ENCODE results near the gene CLPTM1. TPM values are rescaled to one million over a fixed set of nuclear protein-coding genes. Genes with fewer than 3 reads are reported as not detected.

Gene CLPTM1
- total RNA-seq, 1 donor, result 29.1 TPM

GRCh38 chr19:45003485-45003884 lies 48.3 kb downstream of the CLPTM1 start:
- Histone ChIP-seq H3K27me3 (ENCODE audit: insufficient read depth, low read length) (no peaks in the 10 kb centered on the region), H3K4me1 (ENCODE audit: insufficient read depth, low read length) (peaks cover 16% of the 10 kb centered on the region), H3K9me3 (ENCODE audit: low read depth, low read length) (no peaks in the 10 kb centered on the region), H3K4me3 (ENCODE audit: low read length) (no peak overlapping the region)

DNA sequence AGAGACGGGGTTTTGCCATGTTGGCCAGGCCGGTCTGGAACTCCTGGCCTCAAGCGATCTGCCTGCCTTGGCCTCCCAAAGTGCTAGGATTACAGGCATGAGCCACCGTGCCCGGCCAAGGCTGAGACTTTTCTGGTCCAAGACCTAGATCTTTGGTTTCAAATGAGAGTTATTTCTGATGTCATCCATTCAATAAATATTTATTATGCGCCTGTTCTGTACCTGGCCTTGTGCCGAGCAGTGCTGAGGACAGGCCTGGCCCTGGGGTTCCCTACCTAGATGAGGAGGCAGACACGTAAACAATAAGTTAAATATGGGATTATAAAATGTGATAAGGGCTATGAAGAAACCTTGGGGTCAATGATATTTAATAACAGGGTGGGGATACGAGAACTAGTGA lies 50.6 kb downstream of the CLPTM1 start:
- Histone ChIP-seq H3K9me3 (ENCODE audit: low read depth, low read length) (no peaks in the 10 kb centered on the region), H3K4me3 (ENCODE audit: low read length) (no peak overlapping the region), H3K27me3 (ENCODE audit: insufficient read depth, low read length) (no peaks in the 10 kb centered on the region), H3K4me1 (ENCODE audit: insufficient read depth, low read length) (peaks cover 13% of the 10 kb centered on the region)

DNA sequence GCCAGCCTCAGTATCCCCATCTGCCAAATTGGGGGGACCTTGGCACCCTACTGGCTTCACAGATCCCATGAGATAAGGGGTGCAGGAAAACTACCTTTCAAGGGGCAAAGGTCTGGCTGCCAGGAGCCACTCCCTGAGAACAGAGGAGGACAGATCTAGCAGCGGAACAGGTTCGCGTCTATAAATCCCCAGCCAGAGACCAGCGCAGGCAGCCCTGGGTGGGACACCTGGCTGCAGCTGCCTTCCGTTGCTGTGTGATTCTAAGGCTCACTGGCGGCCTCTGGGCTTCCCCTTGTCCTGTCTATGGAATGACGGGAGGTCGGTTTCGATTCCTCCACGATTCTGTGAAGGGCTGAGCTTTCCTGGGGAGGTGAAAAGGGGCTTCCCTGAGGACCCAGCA lies 53.4 kb downstream of the CLPTM1 start:
- Histone ChIP-seq H3K4me3 (ENCODE audit: low read length) (no peak overlapping the region), H3K27me3 (ENCODE audit: insufficient read depth, low read length) (no peaks in the 10 kb centered on the region), H3K9me3 (ENCODE audit: low read depth, low read length) (no peaks in the 10 kb centered on the region), H3K4me1 (ENCODE audit: insufficient read depth, low read length) (no peaks in the 10 kb centered on the region)

GRCh38 chr19:45009625-45010255 lies 54.6 kb downstream of the CLPTM1 start:
- Histone ChIP-seq H3K4me1 (ENCODE audit: insufficient read depth, low read length) (no peaks in the 10 kb centered on the region), H3K9me3 (ENCODE audit: low read depth, low read length) (no peaks in the 10 kb centered on the region), H3K4me3 (ENCODE audit: low read length) (no peak overlapping the region), H3K27me3 (ENCODE audit: insufficient read depth, low read length) (no peaks in the 10 kb centered on the region)

DNA sequence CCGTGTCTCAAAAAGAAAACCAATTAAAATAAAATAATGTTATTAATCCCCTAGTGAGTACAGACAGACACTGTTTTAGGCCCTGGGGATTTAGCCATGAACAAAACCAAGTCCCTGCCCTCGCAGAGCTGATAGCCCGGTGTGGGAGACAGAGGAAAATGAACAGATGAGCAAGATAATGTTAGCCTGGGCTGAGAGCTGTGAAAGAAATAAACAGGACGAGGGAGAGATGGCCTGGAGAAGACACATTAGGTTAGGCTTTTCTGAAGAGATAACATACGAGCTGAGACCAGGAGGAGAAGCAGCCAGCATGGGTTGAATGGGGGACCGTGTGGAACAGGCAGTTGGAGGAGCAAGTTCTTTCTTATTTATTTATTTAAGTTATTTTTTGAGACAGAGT lies 55.1 kb downstream of the CLPTM1 start:
- Histone ChIP-seq H3K4me3 (ENCODE audit: low read length) (no peak overlapping the region), H3K9me3 (ENCODE audit: low read depth, low read length) (no peaks in the 10 kb centered on the region), H3K27me3 (ENCODE audit: insufficient read depth, low read length) (no peaks in the 10 kb centered on the region), H3K4me1 (ENCODE audit: insufficient read depth, low read length) (no peaks in the 10 kb centered on the region)

- H3K27me3 ChIP-seq (ENCODE audit: insufficient read depth, low read length), result no peaks in the 10 kb centered on the region
- no peaks in the 10 kb centered on the region for H3K9me3 ChIP-seq (ENCODE audit: low read depth, low read length)
- peaks cover 7% of the 10 kb centered on the region for H3K4me1 ChIP-seq (ENCODE audit: insufficient read depth, low read length)
- H3K4me3 ChIP-seq (ENCODE audit: low read length), result no peak overlapping the region
These were observed 56.8 kb downstream of the CLPTM1 start for GRCh38 chr19:45011959-45012358.

- no peak overlapping the region for H3K4me3 ChIP-seq (ENCODE audit: low read length)
- no peaks in the 10 kb centered on the region for H3K27me3 ChIP-seq (ENCODE audit: insufficient read depth, low read length)
- no peaks in the 10 kb centered on the region for H3K9me3 ChIP-seq (ENCODE audit: low read depth, low read length)
- H3K4me1 ChIP-seq (ENCODE audit: insufficient read depth, low read length), result peaks cover 9% of the 10 kb centered on the region
These were observed 61.5 kb downstream of the CLPTM1 start for GRCh38 chr19:45016388-45017314.

DNA sequence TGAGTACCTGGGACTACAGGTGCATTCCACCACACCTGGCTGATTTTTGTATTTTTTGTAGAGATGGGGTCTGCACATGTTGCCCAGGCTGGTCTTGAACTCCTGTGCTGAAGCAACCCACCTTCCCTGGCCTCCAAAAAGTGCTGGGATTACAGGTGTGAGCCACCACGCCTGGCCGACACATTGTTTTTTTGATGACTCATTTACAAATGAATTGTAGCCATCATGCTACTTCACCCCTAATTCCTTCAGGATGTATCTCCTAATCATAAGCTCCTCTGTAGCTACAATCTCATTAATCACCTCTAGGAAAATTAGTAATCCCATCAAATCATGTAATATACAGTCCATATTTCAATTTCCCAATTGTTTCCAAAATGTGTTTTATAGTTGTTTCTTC lies 64.0 kb downstream of the CLPTM1 start:
- no peaks in the 10 kb centered on the region for H3K27me3 ChIP-seq (ENCODE audit: insufficient read depth, low read length)
- no peaks in the 10 kb centered on the region for H3K9me3 ChIP-seq (ENCODE audit: low read depth, low read length)
- H3K4me1 ChIP-seq (ENCODE audit: insufficient read depth, low read length), result peaks cover 9% of the 10 kb centered on the region
- no peak overlapping the region for H3K4me3 ChIP-seq (ENCODE audit: low read length)

GRCh38 chr19:45020071-45020470 lies 64.9 kb downstream of the CLPTM1 start:
- no peaks in the 10 kb centered on the region for H3K9me3 ChIP-seq (ENCODE audit: low read depth, low read length)
- H3K4me1 ChIP-seq (ENCODE audit: insufficient read depth, low read length), result peaks cover 9% of the 10 kb centered on the region
- no peak overlapping the region for H3K4me3 ChIP-seq (ENCODE audit: low read length)
- no peaks in the 10 kb centered on the region for H3K27me3 ChIP-seq (ENCODE audit: insufficient read depth, low read length)

DNA sequence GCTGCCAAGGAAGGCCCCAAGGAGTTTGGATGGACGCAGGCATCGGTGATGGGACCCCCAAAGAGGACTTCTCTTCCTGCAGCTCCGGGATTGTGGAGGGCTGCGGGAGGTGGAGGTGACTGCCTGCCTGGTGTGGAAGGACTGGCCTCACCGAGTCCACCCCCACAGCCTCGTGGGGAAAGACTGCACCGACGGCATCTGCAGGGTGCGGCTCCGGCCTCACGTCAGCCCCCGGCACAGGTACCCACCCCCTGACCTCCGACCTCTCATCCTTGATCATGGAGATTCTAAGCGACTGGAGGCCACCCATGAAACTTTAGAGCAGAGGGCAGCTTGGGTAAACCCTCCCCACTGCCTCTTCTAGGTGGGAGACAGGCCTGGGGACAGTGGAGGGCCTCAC lies 66.8 kb downstream of the CLPTM1 start:
- Histone ChIP-seq H3K9me3 (ENCODE audit: low read depth, low read length) (no peaks in the 10 kb centered on the region), H3K4me1 (ENCODE audit: insufficient read depth, low read length) (peaks cover 3% of the 10 kb centered on the region), H3K27me3 (ENCODE audit: insufficient read depth, low read length) (no peaks in the 10 kb centered on the region), H3K4me3 (ENCODE audit: low read length) (no peak overlapping the region)

DNA sequence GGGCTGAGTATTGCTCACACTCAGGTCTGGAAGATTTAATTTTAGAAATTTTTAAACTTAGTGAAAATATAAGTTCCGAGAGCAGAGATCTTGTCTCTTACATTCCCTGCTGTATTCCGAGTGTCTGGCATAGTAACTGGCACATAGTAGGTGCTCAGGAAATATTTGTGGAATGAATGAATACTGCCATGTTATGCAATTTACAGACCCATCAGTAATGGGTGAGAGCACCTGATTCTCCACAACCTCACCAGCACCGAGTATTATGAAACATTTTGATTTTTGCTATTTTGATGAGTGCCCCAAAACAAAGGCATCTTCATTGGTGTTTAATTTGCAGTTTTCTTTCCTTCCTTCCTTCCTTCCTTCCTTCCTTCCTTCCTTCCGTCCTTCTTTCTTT lies 67.9 kb downstream of the CLPTM1 start:
- no peaks in the 10 kb centered on the region for H3K27me3 ChIP-seq (ENCODE audit: insufficient read depth, low read length)
- H3K4me1 ChIP-seq (ENCODE audit: insufficient read depth, low read length), result no peaks in the 10 kb centered on the region
- no peaks in the 10 kb centered on the region for H3K9me3 ChIP-seq (ENCODE audit: low read depth, low read length)
- no peak overlapping the region for H3K4me3 ChIP-seq (ENCODE audit: low read length)

DNA sequence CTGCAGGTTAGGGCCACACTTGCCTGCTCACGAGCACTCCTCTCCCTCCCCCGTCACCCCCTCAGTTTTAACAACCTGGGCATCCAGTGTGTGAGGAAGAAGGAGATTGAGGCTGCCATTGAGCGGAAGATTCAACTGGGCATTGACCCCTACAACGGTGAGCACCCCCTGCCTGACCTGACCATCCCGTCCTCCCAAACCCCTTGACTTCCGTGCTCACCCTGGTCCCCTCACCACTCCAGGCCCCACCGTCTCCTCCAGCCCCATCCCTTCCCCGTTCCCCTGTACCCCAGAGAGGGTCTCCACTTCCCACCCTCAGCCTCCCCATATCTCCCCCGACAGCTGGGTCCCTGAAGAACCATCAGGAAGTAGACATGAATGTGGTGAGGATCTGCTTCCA lies 70.1 kb downstream of the CLPTM1 start:
- no peaks in the 10 kb centered on the region for H3K4me1 ChIP-seq (ENCODE audit: insufficient read depth, low read length)
- H3K9me3 ChIP-seq (ENCODE audit: low read depth, low read length), result no peaks in the 10 kb centered on the region
- no peak overlapping the region for H3K4me3 ChIP-seq (ENCODE audit: low read length)
- H3K27me3 ChIP-seq (ENCODE audit: insufficient read depth, low read length), result no peaks in the 10 kb centered on the region

DNA sequence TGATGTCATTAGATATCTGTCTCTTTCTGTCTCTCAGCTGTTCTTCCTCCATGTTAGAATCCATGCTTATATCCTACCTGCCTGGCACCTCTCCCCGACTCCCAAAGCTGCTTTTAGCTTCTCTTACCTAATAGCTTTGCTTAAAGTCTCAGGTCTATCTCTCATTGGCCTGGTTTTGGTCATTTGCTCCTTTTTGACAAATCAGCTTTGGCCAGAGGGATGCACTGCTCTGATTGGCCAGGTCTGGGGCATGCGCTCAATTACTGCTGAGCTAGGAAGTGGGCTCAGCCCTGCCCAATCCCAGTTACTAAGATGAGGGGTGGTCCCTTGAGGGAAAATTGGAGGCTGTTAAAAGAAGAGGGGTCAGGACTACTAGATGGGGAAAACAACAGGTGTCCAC lies 72.2 kb downstream of the CLPTM1 start:
- Histone ChIP-seq H3K4me3 (ENCODE audit: low read length) (no peak overlapping the region), H3K4me1 (ENCODE audit: insufficient read depth, low read length) (no peaks in the 10 kb centered on the region), H3K9me3 (ENCODE audit: low read depth, low read length) (no peaks in the 10 kb centered on the region), H3K27me3 (ENCODE audit: insufficient read depth, low read length) (no peaks in the 10 kb centered on the region)

GRCh38 chr19:45030825-45031224 lies 75.6 kb downstream of the CLPTM1 start:
- no peak overlapping the region for H3K4me3 ChIP-seq (ENCODE audit: low read length)
- no peaks in the 10 kb centered on the region for H3K9me3 ChIP-seq (ENCODE audit: low read depth, low read length)
- no peaks in the 10 kb centered on the region for H3K27me3 ChIP-seq (ENCODE audit: insufficient read depth, low read length)
- no peaks in the 10 kb centered on the region for H3K4me1 ChIP-seq (ENCODE audit: insufficient read depth, low read length)

GRCh38 chr19:45032421-45032820 lies 77.2 kb downstream of the CLPTM1 start:
- no peaks in the 10 kb centered on the region for H3K4me1 ChIP-seq (ENCODE audit: insufficient read depth, low read length)
- H3K4me3 ChIP-seq (ENCODE audit: low read length), result no peak overlapping the region
- H3K9me3 ChIP-seq (ENCODE audit: low read depth, low read length), result no peaks in the 10 kb centered on the region
- H3K27me3 ChIP-seq (ENCODE audit: insufficient read depth, low read length), result no peaks in the 10 kb centered on the region

DNA sequence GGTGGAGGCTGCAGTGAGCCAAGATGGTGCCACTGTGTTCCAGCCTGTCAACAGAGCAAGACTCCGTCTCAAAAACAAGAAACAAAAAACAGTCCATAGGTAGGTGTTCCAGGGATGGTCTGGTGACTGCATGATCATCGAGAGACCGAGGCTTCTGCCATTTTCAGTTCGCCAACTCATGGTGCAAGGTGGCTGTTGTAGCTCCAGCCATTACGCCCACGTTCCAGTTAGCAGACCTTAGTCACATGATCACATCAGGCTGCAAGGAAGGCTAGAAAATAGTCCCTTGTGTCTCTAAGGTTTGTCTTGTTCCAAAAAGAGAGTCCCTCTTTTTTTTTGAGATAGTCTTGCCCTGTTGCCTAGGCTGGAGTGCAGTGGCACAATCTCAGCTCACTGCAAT lies 80.6 kb downstream of the CLPTM1 start:
- Histone ChIP-seq H3K4me3 (ENCODE audit: low read length) (no peak overlapping the region), H3K27me3 (ENCODE audit: insufficient read depth, low read length) (no peaks in the 10 kb centered on the region), H3K4me1 (ENCODE audit: insufficient read depth, low read length) (peaks cover 24% of the 10 kb centered on the region), H3K9me3 (ENCODE audit: low read depth, low read length) (no peaks in the 10 kb centered on the region)
